GM12891 (cell line): ENCODE data around the gene PELI1.

Source experiments
- DNase-seq: peaks from one replicate; pipeline ENCODE4 v3.0.0; 2011; ENCODE audit warnings: low spot score; ENCODE audit not compliant: insufficient read length
- FAIRE-seq: peaks from 2 replicates; lab custom pipeline; 2011; peaks lifted over from hg19 to GRCh38; lab: Jason Lieb, UNC
- PAX5 ChIP-seq: IDR thresholded peaks from 2 replicates; pipeline ENCODE4 v1.6.1; 2011; ENCODE audit warnings: low read length, moderate library complexity, mild to moderate bottlenecking; ENCODE audit not compliant: insufficient read depth, severe bottlenecking
- POLR2A ChIP-seq: IDR thresholded peaks from 2 replicates; pipeline ENCODE4 v1.6.1; 2011; ENCODE audit warnings: low read depth, low read length, control low read depth
- POLR2AphosphoS5 ChIP-seq: IDR thresholded peaks from 2 replicates; pipeline ENCODE4 v1.6.1; 2011; ENCODE audit warnings: low read depth, low read length, control low read depth
- POU2F2 ChIP-seq: IDR thresholded peaks from 2 replicates; pipeline ENCODE4 v1.6.1; 2011; ENCODE audit warnings: low read depth, mild to moderate bottlenecking, control low read depth, low read length, moderate library complexity
- SPI1 ChIP-seq: IDR thresholded peaks from 2 replicates; pipeline ENCODE4 v1.6.1; 2011; ENCODE audit warnings: low read depth, low read length, control low read depth
- TAF1 ChIP-seq: IDR thresholded peaks from 2 replicates; pipeline ENCODE4 v1.6.1; 2011; ENCODE audit warnings: low read depth, low read length, control low read depth

PELI1 gene

GRCh38 chr2:64045938-64046337 lies 98.3 kb downstream of the PELI1 start:
- no peak for DNase-seq
- TF ChIP-seq POLR2A (no peak), SPI1 (no peak), POLR2AphosphoS5 (no peak), POU2F2 (no peak), TAF1 (no peak), PAX5 (no peak)
- no peak for FAIRE-seq
